Activated T-cell treated with anti-CD3 and anti-CD28 coated beads, Interleukin-2, amount 50 U/mL, for 4 hours (primary cell): ENCODE results near the gene DYNLL1. TPM values are rescaled to one million over a fixed set of nuclear protein-coding genes. Genes with fewer than 3 reads are reported as not detected.
"Not testable (repeated sequence)": the region's sequence is repeated elsewhere in the genome, so short reads cannot be mapped to it uniquely, and the experiment has no call there.

ENCODE experiments used
- ATAC-seq, 2 donors: fragments of 200-7000 bp; cut with Tn5 transposase; one replicate each; pipeline ENCODE4 v1.10.0; 2021
- DNase-seq: peaks from one replicate; pipeline ENCODE4 v3.0.0-alpha.2; 2020
- H3K27me3 Mint-ChIP-seq: one replicate; pipeline ENCODE4 v1.8.0; 2021; ENCODE audit warnings: low read depth, mixed read lengths
- H3K36me3 Mint-ChIP-seq: one replicate; pipeline ENCODE4 v1.8.0; 2022; ENCODE audit warnings: mixed read lengths; ENCODE audit not compliant: insufficient read depth
- H3K4me1 Mint-ChIP-seq: one replicate; pipeline ENCODE4 v1.8.0; 2021; ENCODE audit warnings: low read depth, mixed read lengths
- H3K4me3 Mint-ChIP-seq: one replicate; pipeline ENCODE4 v1.8.0; 2021; ENCODE audit warnings: mild to moderate bottlenecking, moderate library complexity, mixed read lengths
- H3K9me3 Mint-ChIP-seq: one replicate; pipeline ENCODE4 v1.8.0; 2021; ENCODE audit warnings: mixed read lengths
- total RNA-seq, 3 donors: library from RNA; stranded (reverse); gene quantifications; one replicate each; pipeline ENCODE4 v1.2.1, GENCODE V29; 2021

The DYNLL1 gene
- 100 to 1,000 TPM; 243 to 252 (median 248) TPM for total RNA-seq

GRCh38 chr12:120495731-120496412 is at the start of gene DYNLL1:
DYNLL1 (plus strand) TSS chr12:120496113; CDS start chr12:120496422, 309 bp downstream.
- H3K27me3 Mint-ChIP-seq, result no peaks in the 10 kb centered on the region
- no peaks in the 10 kb centered on the region for H3K9me3 Mint-ChIP-seq
- peaks cover 21% of the 10 kb centered on the region for H3K36me3 Mint-ChIP-seq
- peak; percentile 96 for DNase-seq
- peak; percentile 97 to 98 for ATAC-seq
- H3K4me3 Mint-ChIP-seq, result peak within 1 kb of the TSS; percentile 94
- peaks cover 29% of the 10 kb centered on the region for H3K4me1 Mint-ChIP-seq

GRCh38 chr12:120446844-120447178 is 49.1 kb upstream of the DYNLL1 start:
- peaks cover 11% of the 10 kb centered on the region for H3K36me3 Mint-ChIP-seq

GRCh38 chr12:120447992-120448391 is 47.9 kb upstream of the DYNLL1 start:
- peaks cover 26% of the 10 kb centered on the region for H3K4me1 Mint-ChIP-seq
- H3K9me3 Mint-ChIP-seq, result no peaks in the 10 kb centered on the region
- DNase-seq (no peak), ATAC-seq (no peak)
- H3K27me3 Mint-ChIP-seq, result no peaks in the 10 kb centered on the region
- peak overlapping the region; percentile 97 for H3K4me3 Mint-ChIP-seq
- H3K36me3 Mint-ChIP-seq, result peaks cover 11% of the 10 kb centered on the region

More at GRCh38 chr12:120446844-120447178, 49.1 kb upstream of the DYNLL1 start:
- not testable (repeated sequence) for H3K27me3 Mint-ChIP-seq, DNase-seq, H3K9me3 Mint-ChIP-seq, ATAC-seq
- peaks cover 26% of the 10 kb centered on the region for H3K4me1 Mint-ChIP-seq
- H3K4me3 Mint-ChIP-seq, result peak overlapping the region; percentile 97

- not testable (repeated sequence) for ATAC-seq, H3K9me3 Mint-ChIP-seq, DNase-seq, H3K27me3 Mint-ChIP-seq, H3K4me3 Mint-ChIP-seq
- H3K4me1 Mint-ChIP-seq, result peaks cover 18% of the 10 kb centered on the region
- H3K36me3 Mint-ChIP-seq, result peaks cover 11% of the 10 kb centered on the region
Measured at GRCh38 chr12:120452524-120452923, 43.4 kb upstream of the DYNLL1 start.

GRCh38 chr12:120453060-120453750 is 42.7 kb upstream of the DYNLL1 start:
- Mint-ChIP-seq H3K4me1 (peaks cover 12% of the 10 kb centered on the region), H3K4me3 (no peak overlapping the region), H3K9me3 (no peaks in the 10 kb centered on the region), H3K36me3 (peaks cover 11% of the 10 kb centered on the region), H3K27me3 (no peaks in the 10 kb centered on the region)
- DNase-seq (no peak), ATAC-seq (no peak)

- H3K9me3 Mint-ChIP-seq, result no peaks in the 10 kb centered on the region
- no peak overlapping the region for H3K4me3 Mint-ChIP-seq
- H3K4me1 Mint-ChIP-seq, result peaks cover 12% of the 10 kb centered on the region
- ATAC-seq, result peak; percentile 85 to 96
- peaks cover 15% of the 10 kb centered on the region for H3K36me3 Mint-ChIP-seq
- DNase-seq, result no peak
- no peaks in the 10 kb centered on the region for H3K27me3 Mint-ChIP-seq
Measured at GRCh38 chr12:120453977-120454376, 41.9 kb upstream of the DYNLL1 start.

- no peak for DNase-seq
- Mint-ChIP-seq H3K4me1 (peaks cover 7% of the 10 kb centered on the region), H3K36me3 (peaks cover 26% of the 10 kb centered on the region), H3K4me3 (no peak overlapping the region), H3K9me3 (no peaks in the 10 kb centered on the region), H3K27me3 (no peaks in the 10 kb centered on the region)
- no peak for ATAC-seq
Measured at GRCh38 chr12:120455302-120455701, 40.6 kb upstream of the DYNLL1 start.

- Mint-ChIP-seq H3K4me3 (no peak overlapping the region), H3K4me1 (peaks cover 7% of the 10 kb centered on the region), H3K27me3 (no peaks in the 10 kb centered on the region), H3K9me3 (no peaks in the 10 kb centered on the region), H3K36me3 (peaks cover 30% of the 10 kb centered on the region)
- DNase-seq (no peak), ATAC-seq (no peak)
Measured at GRCh38 chr12:120457133-120457532, 38.8 kb upstream of the DYNLL1 start.

GRCh38 chr12:120460157-120460556 is 35.8 kb upstream of the DYNLL1 start:
- Mint-ChIP-seq H3K27me3 (no peaks in the 10 kb centered on the region), H3K4me3 (no peak overlapping the region), H3K4me1 (no peaks in the 10 kb centered on the region), H3K36me3 (peaks cover 45% of the 10 kb centered on the region), H3K9me3 (no peaks in the 10 kb centered on the region)
- DNase-seq, result no peak
- no peak for ATAC-seq

- no peak for DNase-seq
- no peak for ATAC-seq
- Mint-ChIP-seq H3K9me3 (no peaks in the 10 kb centered on the region), H3K36me3 (peaks cover 47% of the 10 kb centered on the region), H3K4me1 (peaks cover 17% of the 10 kb centered on the region), H3K27me3 (no peaks in the 10 kb centered on the region), H3K4me3 (no peak overlapping the region)
Measured at GRCh38 chr12:120462099-120462640, 33.7 kb upstream of the DYNLL1 start.

GRCh38 chr12:120463712-120464111 is 32.2 kb upstream of the DYNLL1 start:
- ATAC-seq, result no peak
- H3K27me3 Mint-ChIP-seq, result no peaks in the 10 kb centered on the region
- peaks cover 47% of the 10 kb centered on the region for H3K36me3 Mint-ChIP-seq
- H3K4me3 Mint-ChIP-seq, result no peak overlapping the region
- peaks cover 27% of the 10 kb centered on the region for H3K4me1 Mint-ChIP-seq
- DNase-seq, result no peak
- no peaks in the 10 kb centered on the region for H3K9me3 Mint-ChIP-seq

GRCh38 chr12:120465756-120466155 is 30.2 kb upstream of the DYNLL1 start:
- DNase-seq (no peak), ATAC-seq (no peak)
- no peaks in the 10 kb centered on the region for H3K27me3 Mint-ChIP-seq
- H3K9me3 Mint-ChIP-seq, result no peaks in the 10 kb centered on the region
- H3K4me1 Mint-ChIP-seq, result peaks cover 31% of the 10 kb centered on the region
- peaks cover 34% of the 10 kb centered on the region for H3K36me3 Mint-ChIP-seq
- no peak overlapping the region for H3K4me3 Mint-ChIP-seq

- no peaks in the 10 kb centered on the region for H3K9me3 Mint-ChIP-seq
- DNase-seq (peak; percentile 24), ATAC-seq (no peak)
- peaks cover 31% of the 10 kb centered on the region for H3K4me1 Mint-ChIP-seq
- H3K4me3 Mint-ChIP-seq, result no peak overlapping the region
- H3K36me3 Mint-ChIP-seq, result peaks cover 30% of the 10 kb centered on the region
- H3K27me3 Mint-ChIP-seq, result no peaks in the 10 kb centered on the region
Measured at GRCh38 chr12:120466560-120467315, 29.2 kb upstream of the DYNLL1 start.

GRCh38 chr12:120467439-120467838 is 28.5 kb upstream of the DYNLL1 start:
- no peaks in the 10 kb centered on the region for H3K27me3 Mint-ChIP-seq
- H3K4me1 Mint-ChIP-seq, result peaks cover 32% of the 10 kb centered on the region
- H3K4me3 Mint-ChIP-seq, result peak overlapping the region; percentile 92
- no peaks in the 10 kb centered on the region for H3K9me3 Mint-ChIP-seq
- peaks cover 27% of the 10 kb centered on the region for H3K36me3 Mint-ChIP-seq
- ATAC-seq, result no peak
- DNase-seq, result no peak
